ENCODE measurements around the gene TIPIN.

DNA sequence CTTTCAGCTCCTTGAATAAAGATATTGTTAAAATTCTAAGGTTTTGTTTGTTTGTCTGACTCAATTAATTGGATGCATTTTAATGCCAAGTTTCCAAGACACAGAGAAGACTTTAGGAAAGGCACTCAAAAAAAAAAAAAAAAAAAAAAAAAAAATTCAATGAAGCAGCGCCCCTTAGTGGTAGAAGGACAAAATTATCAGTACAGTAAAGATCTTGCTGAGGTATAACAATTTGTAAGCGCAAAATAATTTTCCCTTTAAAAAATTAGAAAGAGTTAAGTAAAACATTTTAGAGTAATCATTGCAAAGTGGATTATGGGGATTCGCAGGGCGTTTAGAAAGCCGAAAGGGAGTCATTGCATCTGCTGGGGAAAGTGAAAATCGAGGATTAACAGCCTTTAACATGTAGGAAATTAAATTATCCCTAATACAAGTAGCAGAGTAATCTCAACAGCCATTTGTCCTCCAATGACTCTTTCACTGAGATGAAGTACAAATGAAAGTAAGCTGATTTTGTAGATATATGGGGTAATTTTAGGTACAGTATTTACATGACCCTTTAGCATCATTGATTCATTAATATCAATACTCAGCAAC lies 68.9 kb downstream of the TIPIN start:
- TF ChIP-seq, protein P1, sequence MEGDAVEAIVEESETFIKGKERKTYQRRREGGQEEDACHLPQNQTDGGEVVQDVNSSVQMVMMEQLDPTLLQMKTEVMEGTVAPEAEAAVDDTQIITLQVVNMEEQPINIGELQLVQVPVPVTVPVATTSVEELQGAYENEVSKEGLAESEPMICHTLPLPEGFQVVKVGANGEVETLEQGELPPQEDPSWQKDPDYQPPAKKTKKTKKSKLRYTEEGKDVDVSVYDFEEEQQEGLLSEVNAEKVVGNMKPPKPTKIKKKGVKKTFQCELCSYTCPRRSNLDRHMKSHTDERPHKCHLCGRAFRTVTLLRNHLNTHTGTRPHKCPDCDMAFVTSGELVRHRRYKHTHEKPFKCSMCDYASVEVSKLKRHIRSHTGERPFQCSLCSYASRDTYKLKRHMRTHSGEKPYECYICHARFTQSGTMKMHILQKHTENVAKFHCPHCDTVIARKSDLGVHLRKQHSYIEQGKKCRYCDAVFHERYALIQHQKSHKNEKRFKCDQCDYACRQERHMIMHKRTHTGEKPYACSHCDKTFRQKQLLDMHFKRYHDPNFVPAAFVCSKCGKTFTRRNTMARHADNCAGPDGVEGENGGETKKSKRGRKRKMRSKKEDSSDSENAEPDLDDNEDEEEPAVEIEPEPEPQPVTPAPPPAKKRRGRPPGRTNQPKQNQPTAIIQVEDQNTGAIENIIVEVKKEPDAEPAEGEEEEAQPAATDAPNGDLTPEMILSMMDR (IDR thresholded peaks at IDR 0.05) = peak in 5 of 7 experiments; percentile 36 to 53 (median 48)
- TF ChIP-seq POLR2A (IDR thresholded peaks at IDR 0.05) = no peak
